GM12872 (cell line): ENCODE measurements around the gene TMEM140.

Source experiments
- CTCF ChIP-seq: IDR thresholded peaks from 3 replicates; pipeline ENCODE4 v1.5.1; 2011; ENCODE audit warnings: low read depth, mild to moderate bottlenecking, low read length, moderate library complexity; ENCODE audit not compliant: insufficient read depth

Gene TMEM140

GRCh38 chr7:135150072-135150782 lies 2.4 kb downstream of the TMEM140 start:
- no peak for TF ChIP-seq CTCF

DNA sequence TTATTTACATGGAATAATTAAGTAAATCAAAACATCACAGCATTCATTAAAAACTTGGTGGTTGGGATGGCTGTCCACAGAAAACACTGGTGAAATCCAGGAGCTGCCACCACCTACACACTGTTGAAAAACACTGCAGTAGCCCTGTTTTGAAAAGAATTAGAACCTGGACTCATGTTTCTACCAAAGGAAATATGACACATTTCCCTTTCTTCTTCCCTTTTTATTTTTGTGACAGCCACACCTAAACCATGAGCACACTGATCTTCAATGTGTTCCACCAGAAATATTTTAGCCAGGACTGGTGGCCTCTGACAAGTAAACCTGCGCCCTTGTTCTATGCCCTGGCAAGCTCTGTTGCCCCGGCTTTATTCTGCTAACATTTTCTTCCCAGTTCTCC lies 3.3 kb downstream of the TMEM140 start:
- no peak for TF ChIP-seq CTCF

GRCh38 chr7:135151533-135151932 lies 3.7 kb downstream of the TMEM140 start:
- TF ChIP-seq CTCF = no peak

- TF ChIP-seq CTCF = no peak
Measured at GRCh38 chr7:135152442-135152841, 4.6 kb downstream of the TMEM140 start.

DNA sequence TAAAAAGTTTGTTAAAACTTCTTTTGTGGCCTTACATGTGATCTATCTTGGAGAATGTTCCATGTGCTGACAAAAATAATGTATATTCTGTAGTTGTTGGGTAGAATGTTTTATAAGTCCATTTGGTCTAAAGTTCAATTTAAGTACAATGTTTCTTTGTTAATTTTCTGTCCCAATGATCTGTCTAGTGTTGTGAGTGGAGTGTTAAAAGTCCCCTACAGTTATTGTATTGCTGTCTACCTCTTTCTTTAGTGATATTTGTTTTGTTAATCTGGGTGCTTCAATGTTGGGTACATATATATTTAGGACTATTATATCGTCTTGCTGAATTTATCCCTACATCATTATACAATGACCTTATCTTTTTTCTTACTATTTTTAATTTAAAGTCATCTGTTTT lies 6.9 kb downstream of the TMEM140 start:
- TF ChIP-seq CTCF = no peak

GRCh38 chr7:135156290-135156689 lies 8.4 kb downstream of the TMEM140 start:
- TF ChIP-seq CTCF = no peak

- no peak for TF ChIP-seq CTCF
Measured at GRCh38 chr7:135158141-135158655, 10.3 kb downstream of the TMEM140 start.
